Measurements from ENCODE around the gene PARD3. TPM values are rescaled to one million over a fixed set of nuclear protein-coding genes. Genes with fewer than 3 reads are reported as not detected.
"Not testable (repeated sequence)": the region's sequence is repeated elsewhere in the genome, so short reads cannot be mapped to it uniquely, and the experiment has no call there.

Gene PARD3
- total RNA-seq, 2 donors from 2014 or later = 59.6 to 74.6 TPM

DNA sequence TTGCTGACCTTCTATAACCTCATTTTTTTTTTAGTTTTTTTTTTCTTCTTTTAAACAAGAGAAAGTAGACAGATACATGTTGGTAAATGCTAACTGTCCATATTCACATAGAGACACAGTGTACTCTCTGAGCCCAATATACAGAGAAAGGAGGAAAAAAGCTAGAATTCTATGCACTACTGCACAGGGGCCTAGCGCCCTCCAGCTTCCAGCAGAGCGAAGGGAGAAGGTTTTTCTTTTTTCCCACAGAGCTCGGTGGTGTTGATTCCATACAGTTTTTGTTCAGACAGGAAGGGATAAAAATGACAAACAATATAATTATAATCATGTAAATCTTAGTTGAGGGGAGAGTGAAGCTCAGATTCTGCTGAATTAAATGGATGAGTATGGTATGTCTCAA is 423.9 kb downstream of the PARD3 start:
- not testable (repeated sequence) for H3K36me3 Mint-ChIP-seq (ENCODE audit: low read depth); H3K36me3 ChIP-seq (ENCODE audit: control insufficient read depth, insufficient read depth, low read length); H3K27me3 ChIP-seq (ENCODE audit: control insufficient read depth, insufficient read depth, low read length, poor library complexity, severe bottlenecking); H3K27ac ChIP-seq (ENCODE audit: low read depth, low read length); H3K9me3 ChIP-seq (ENCODE audit: control insufficient read depth, low read length); DNase-seq; H3K27me3 Mint-ChIP-seq (ENCODE audit: insufficient read depth); H3K9me3 Mint-ChIP-seq; H3K4me1 ChIP-seq (ENCODE audit: control insufficient read depth, insufficient read depth, low read length); H3K4me1 Mint-ChIP-seq; H3K27ac Mint-ChIP-seq; H3K9ac ChIP-seq (ENCODE audit: extremely low read depth, low read length, poor library complexity, severe bottlenecking); H3K4me3 Mint-ChIP-seq; H3K4me3 ChIP-seq (ENCODE audit: low read length)
- WGBS, 2 experiments (ENCODE audit: insufficient coverage in 1 of 2, insufficient read length in 1 of 2) = 98% methylated on average over 2 of the region's 3 CpGs; no CpG with 5 or more reads in 1 of the 2 experiments
- TF ChIP-seq, protein P1, sequence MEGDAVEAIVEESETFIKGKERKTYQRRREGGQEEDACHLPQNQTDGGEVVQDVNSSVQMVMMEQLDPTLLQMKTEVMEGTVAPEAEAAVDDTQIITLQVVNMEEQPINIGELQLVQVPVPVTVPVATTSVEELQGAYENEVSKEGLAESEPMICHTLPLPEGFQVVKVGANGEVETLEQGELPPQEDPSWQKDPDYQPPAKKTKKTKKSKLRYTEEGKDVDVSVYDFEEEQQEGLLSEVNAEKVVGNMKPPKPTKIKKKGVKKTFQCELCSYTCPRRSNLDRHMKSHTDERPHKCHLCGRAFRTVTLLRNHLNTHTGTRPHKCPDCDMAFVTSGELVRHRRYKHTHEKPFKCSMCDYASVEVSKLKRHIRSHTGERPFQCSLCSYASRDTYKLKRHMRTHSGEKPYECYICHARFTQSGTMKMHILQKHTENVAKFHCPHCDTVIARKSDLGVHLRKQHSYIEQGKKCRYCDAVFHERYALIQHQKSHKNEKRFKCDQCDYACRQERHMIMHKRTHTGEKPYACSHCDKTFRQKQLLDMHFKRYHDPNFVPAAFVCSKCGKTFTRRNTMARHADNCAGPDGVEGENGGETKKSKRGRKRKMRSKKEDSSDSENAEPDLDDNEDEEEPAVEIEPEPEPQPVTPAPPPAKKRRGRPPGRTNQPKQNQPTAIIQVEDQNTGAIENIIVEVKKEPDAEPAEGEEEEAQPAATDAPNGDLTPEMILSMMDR (conservative IDR thresholded peaks at IDR 0.05) = peak; percentile 35

DNA sequence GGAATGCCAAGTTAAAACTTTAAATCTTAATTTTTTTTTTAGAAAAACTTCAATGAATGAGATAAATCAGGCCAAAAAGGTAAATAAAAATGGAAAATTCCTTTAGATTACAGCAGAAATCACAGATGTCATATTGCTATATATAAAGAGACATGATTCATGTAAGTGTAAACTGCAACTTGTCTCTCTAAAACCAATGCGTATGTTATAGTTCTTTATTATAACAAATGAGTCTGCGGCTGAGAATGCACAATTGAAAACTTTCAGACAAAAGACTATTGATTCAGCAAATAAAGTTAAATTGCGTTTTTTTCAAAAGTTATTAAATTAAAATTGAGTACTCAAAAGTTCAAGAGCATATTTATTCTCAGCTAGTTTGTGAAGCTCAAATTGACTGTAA is 425.3 kb downstream of the PARD3 start:
- H3K9ac ChIP-seq (ENCODE audit: extremely low read depth, low read length, poor library complexity, severe bottlenecking) = no peak overlapping the region
- no peak overlapping the region for H3K27ac Mint-ChIP-seq
- H3K4me3 ChIP-seq (ENCODE audit: low read length) = no peak overlapping the region
- H3K27me3 ChIP-seq (ENCODE audit: control insufficient read depth, insufficient read depth, low read length, poor library complexity, severe bottlenecking) = no peaks in the 10 kb centered on the region
- H3K9me3 Mint-ChIP-seq = no peaks in the 10 kb centered on the region
- peaks cover 4% of the 10 kb centered on the region for H3K36me3 ChIP-seq (ENCODE audit: control insufficient read depth, insufficient read depth, low read length)
- WGBS, 2 experiments (ENCODE audit: insufficient coverage in 1 of 2, insufficient read length in 1 of 2) = 100% methylated on average over 3 of the region's 3 CpGs; no CpG with 5 or more reads in 1 of the 2 experiments
- H3K36me3 Mint-ChIP-seq (ENCODE audit: low read depth) = peaks cover 6% of the 10 kb centered on the region
- peaks cover 7% of the 10 kb centered on the region for H3K4me1 Mint-ChIP-seq
- no peak overlapping the region for H3K4me3 Mint-ChIP-seq
- no peak for DNase-seq
- TF ChIP-seq, protein P1 (conservative IDR thresholded peaks at IDR 0.05) = no peak
- no peaks in the 10 kb centered on the region for H3K4me1 ChIP-seq (ENCODE audit: control insufficient read depth, insufficient read depth, low read length)
- no peaks in the 10 kb centered on the region for H3K27me3 Mint-ChIP-seq (ENCODE audit: insufficient read depth)
- H3K27ac ChIP-seq (ENCODE audit: low read depth, low read length) = no peak overlapping the region
- no peaks in the 10 kb centered on the region for H3K9me3 ChIP-seq (ENCODE audit: control insufficient read depth, low read length)

DNA sequence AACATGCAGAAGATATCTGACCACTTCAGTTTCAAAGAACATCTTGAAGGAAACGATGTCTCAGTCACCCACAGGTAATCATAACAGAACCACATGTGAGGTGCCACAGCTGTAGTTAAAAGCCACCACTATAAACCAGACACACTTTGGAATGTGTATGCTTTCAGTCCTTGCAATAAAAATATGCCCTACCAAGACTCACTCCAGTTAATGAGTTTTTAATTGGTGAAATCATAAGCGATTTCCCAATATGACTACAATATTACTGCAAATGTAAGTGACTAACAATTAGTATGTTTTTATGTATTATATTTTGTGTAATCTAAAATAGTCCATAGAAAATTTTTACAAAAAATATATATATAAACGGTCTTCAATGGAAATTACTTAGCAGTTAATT is 428.2 kb downstream of the PARD3 start:
- Histone ChIP-seq H3K36me3 (ENCODE audit: control insufficient read depth, insufficient read depth, low read length) (peaks cover 22% of the 10 kb centered on the region), H3K27ac (ENCODE audit: low read depth, low read length) (no peak overlapping the region), H3K9me3 (ENCODE audit: control insufficient read depth, low read length) (no peaks in the 10 kb centered on the region), H3K4me1 (ENCODE audit: control insufficient read depth, insufficient read depth, low read length) (no peaks in the 10 kb centered on the region), H3K9ac (ENCODE audit: extremely low read depth, low read length, poor library complexity, severe bottlenecking) (no peak overlapping the region), H3K4me3 (ENCODE audit: low read length) (no peak overlapping the region), H3K27me3 (ENCODE audit: control insufficient read depth, insufficient read depth, low read length, poor library complexity, severe bottlenecking) (no peaks in the 10 kb centered on the region)
- Mint-ChIP-seq H3K9me3 (no peaks in the 10 kb centered on the region), H3K36me3 (ENCODE audit: low read depth) (peaks cover 19% of the 10 kb centered on the region), H3K4me3 (no peak overlapping the region), H3K4me1 (peaks cover 10% of the 10 kb centered on the region), H3K27ac (no peak overlapping the region), H3K27me3 (ENCODE audit: insufficient read depth) (no peaks in the 10 kb centered on the region)
- WGBS, 2 experiments (ENCODE audit: insufficient coverage in 1 of 2, insufficient read length in 1 of 2) = 94% methylated on average over 2 of the region's 3 CpGs; no CpG with 5 or more reads in 1 of the 2 experiments
- no peak for DNase-seq
- TF ChIP-seq, protein P1 (conservative IDR thresholded peaks at IDR 0.05) = no peak

Data from endodermal cell (in vitro differentiated cells).